Measurements from ENCODE around the gene PTPRD. TPM values are rescaled to one million over a fixed set of nuclear protein-coding genes. Genes with fewer than 3 reads are reported as not detected.
"Not testable (repeated sequence)": the region's sequence is repeated elsewhere in the genome, so short reads cannot be mapped to it uniquely, and the experiment has no call there.

The PTPRD gene
- total RNA-seq, 2 experiments from 2014 or later: not detected

DNA sequence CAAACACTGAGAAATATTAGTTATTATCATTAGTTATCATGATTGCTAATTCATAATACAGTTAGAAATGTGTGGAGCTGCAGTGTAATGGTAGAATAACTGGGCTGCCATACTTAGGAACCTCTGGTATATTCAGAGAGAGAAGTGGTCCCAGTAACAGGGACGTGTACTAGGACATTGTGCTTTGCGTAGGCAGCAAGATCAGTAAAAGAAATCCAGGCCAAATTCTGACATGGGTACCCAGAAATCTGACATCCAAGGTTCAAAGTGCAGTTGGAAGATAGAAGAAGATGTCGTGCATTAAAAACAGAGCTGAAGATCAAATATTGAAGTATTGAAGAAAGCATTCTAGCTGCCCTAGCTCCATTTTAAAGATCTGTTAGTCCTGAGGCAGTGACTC is 1652.5 kb downstream of the PTPRD start:
- ATAC-seq (no peak), DNase-seq (no peak)
- H3K4me3 Mint-ChIP-seq: no peak overlapping the region
- no peaks in the 10 kb centered on the region for H3K4me1 Mint-ChIP-seq (ENCODE audit: low read depth)
- no peak overlapping the region for H3K27ac Mint-ChIP-seq
- H3K9me3 Mint-ChIP-seq (ENCODE audit: insufficient read depth): no peaks in the 10 kb centered on the region
- CTCF ChIA-PET: no interaction called here
- POLR2A ChIA-PET: no interaction called here
- no peaks in the 10 kb centered on the region for H3K27me3 Mint-ChIP-seq (ENCODE audit: low read depth)
- no peaks in the 10 kb centered on the region for H3K36me3 Mint-ChIP-seq (ENCODE audit: low read depth)

DNA sequence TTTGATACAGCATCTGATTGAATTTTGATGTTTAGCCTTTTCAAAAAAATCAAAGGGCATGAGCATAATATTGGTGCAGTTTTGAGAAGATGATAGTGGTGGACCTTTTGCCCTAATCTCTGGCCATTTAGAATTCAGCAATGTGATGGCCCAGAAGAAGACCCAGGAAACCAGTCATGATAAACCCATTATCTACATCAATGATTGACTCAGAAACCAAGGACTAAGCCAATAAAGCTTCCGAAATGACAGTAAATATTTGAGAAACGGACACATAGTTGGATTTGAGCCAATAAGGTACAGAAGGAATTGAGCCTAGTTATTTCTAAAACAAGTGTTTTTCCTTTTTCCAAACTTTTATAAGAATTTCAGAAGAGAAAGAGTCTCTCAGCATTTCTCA is 1654.4 kb downstream of the PTPRD start:
- DNase-seq (no peak), ATAC-seq (no peak)
- ChIA-PET CTCF (no interaction called here), POLR2A (no interaction called here)
- H3K9me3 Mint-ChIP-seq (ENCODE audit: insufficient read depth): no peaks in the 10 kb centered on the region
- no peaks in the 10 kb centered on the region for H3K4me1 Mint-ChIP-seq (ENCODE audit: low read depth)
- H3K27me3 Mint-ChIP-seq (ENCODE audit: low read depth): no peaks in the 10 kb centered on the region
- H3K36me3 Mint-ChIP-seq (ENCODE audit: low read depth): no peaks in the 10 kb centered on the region
- H3K4me3 Mint-ChIP-seq: no peak overlapping the region
- no peak overlapping the region for H3K27ac Mint-ChIP-seq

DNA sequence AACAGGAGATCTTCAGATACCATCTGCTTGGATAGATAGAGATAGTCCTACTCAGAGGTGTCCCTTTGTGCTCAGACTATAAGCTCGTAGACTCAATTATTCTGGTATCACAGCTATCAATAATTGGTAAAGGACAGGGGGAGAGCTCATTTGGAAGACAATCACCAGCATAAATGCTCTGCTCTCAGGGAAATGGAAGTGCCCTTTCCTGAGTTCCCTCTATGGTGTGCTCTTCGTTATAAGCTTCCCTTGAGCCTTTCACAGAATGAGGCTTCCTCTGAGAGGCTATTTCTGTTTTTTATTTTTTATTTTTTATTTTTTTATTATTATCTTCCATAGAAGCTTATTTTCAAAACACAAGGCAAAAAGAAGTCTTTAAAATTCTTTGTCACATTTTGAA is 1657.5 kb downstream of the PTPRD start:
- no peaks in the 10 kb centered on the region for H3K9me3 Mint-ChIP-seq (ENCODE audit: insufficient read depth)
- no peak for DNase-seq
- no peaks in the 10 kb centered on the region for H3K36me3 Mint-ChIP-seq (ENCODE audit: low read depth)
- no peaks in the 10 kb centered on the region for H3K27me3 Mint-ChIP-seq (ENCODE audit: low read depth)
- CTCF ChIA-PET: no interaction called here
- POLR2A ChIA-PET: no interaction called here
- H3K4me1 Mint-ChIP-seq (ENCODE audit: low read depth): no peaks in the 10 kb centered on the region
- H3K4me3 Mint-ChIP-seq: no peak overlapping the region
- ATAC-seq: no peak
- no peak overlapping the region for H3K27ac Mint-ChIP-seq

DNA sequence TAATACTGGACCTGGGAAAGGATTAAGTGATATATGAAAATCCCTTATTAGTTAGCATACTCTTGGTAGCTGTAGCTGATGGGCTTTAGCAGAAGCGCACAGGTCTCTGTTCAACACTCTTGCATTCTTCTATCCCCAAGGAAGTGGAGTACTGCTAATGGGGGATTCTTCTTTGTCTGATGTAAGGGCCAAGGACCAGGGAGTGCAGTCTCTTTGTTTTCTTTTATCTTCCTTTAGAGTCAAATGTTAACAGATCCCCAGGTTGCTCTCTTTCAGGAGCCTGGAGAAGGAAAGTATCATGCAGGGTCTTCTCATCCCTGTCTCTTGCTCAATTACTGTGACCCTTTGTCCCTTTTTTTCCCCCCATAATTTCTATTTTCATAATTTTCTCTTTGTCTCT is 1666.3 kb downstream of the PTPRD start:
- no peaks in the 10 kb centered on the region for H3K27me3 Mint-ChIP-seq (ENCODE audit: low read depth)
- no peak for ATAC-seq
- H3K4me1 Mint-ChIP-seq (ENCODE audit: low read depth): no peaks in the 10 kb centered on the region
- H3K4me3 Mint-ChIP-seq: no peak overlapping the region
- ChIA-PET POLR2A (no interaction called here), CTCF (no interaction called here)
- H3K36me3 Mint-ChIP-seq (ENCODE audit: low read depth): no peaks in the 10 kb centered on the region
- DNase-seq: no peak
- H3K27ac Mint-ChIP-seq: no peak overlapping the region
- no peaks in the 10 kb centered on the region for H3K9me3 Mint-ChIP-seq (ENCODE audit: insufficient read depth)

DNA sequence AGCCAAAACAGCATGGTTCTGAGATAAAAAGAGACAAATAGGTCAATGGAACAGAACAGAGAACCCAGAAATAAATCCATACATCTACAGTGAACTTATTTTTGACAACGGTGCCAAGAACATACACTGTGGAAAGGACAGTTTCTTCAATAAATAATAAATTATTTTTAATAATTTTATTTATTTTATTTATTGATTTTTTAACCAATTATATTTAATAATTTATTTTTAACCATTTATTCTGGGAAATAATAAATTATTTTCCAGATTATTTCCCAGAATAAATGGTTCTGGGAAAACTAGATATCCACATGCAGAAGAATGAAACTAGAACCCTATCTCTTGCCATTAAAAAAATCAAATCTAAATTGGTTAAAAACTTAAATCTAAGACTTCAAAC is 1669.4 kb downstream of the PTPRD start:
- DNase-seq (no peak), ATAC-seq (no peak)
- H3K4me3 Mint-ChIP-seq: no peak overlapping the region
- CTCF ChIA-PET: no interaction called here
- no peak overlapping the region for H3K27ac Mint-ChIP-seq
- no peaks in the 10 kb centered on the region for H3K36me3 Mint-ChIP-seq (ENCODE audit: low read depth)
- no peaks in the 10 kb centered on the region for H3K9me3 Mint-ChIP-seq (ENCODE audit: insufficient read depth)
- POLR2A ChIA-PET: no interaction called here
- H3K27me3 Mint-ChIP-seq (ENCODE audit: low read depth): no peaks in the 10 kb centered on the region
- H3K4me1 Mint-ChIP-seq (ENCODE audit: low read depth): no peaks in the 10 kb centered on the region

DNA sequence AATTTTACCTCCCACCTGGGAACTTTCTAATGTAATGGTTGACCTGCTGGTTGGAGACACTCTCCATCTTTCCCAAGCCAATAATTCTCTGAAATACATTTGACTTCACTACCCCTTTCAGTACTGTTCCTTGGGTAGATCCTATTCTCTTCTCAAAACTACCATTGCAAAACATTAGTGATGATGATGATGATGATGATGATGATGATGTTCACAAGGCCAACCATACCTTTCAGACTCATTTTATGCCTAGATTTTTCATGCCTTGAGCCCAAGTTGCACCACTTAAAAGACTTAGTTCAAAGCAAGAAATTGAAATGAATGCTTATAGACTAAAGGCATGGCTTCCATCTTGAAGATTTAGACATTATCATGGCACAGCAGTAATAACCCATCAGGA is 1672.2 kb downstream of the PTPRD start:
- DNase-seq (no peak), ATAC-seq (no peak)
- H3K36me3 Mint-ChIP-seq (ENCODE audit: low read depth): no peaks in the 10 kb centered on the region
- CTCF ChIA-PET: no interaction called here
- H3K4me3 Mint-ChIP-seq: no peak overlapping the region
- no peaks in the 10 kb centered on the region for H3K4me1 Mint-ChIP-seq (ENCODE audit: low read depth)
- POLR2A ChIA-PET: no interaction called here
- H3K27ac Mint-ChIP-seq: no peak overlapping the region
- H3K9me3 Mint-ChIP-seq (ENCODE audit: insufficient read depth): no peaks in the 10 kb centered on the region
- no peaks in the 10 kb centered on the region for H3K27me3 Mint-ChIP-seq (ENCODE audit: low read depth)

DNA sequence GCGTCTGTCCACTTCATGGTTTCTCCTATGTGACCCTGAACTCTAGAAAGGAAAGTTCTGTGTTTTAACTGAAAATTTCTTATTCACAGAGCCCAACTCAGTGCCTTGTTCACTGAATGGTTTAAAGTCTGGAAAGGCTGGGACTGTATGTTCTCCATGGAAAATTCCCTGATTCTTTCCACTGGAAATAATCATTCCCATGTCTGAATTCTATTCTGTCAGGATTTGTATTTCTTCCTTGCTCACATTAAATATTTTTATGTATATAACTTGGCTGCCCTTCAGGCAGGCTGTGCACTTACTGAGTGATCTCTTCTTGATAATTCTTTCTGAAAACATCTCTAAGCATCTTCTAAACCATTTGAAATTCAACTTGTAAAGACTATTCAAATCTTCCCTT is 1686.3 kb downstream of the PTPRD start:
- DNase-seq (no peak), ATAC-seq (no peak)
- H3K36me3 Mint-ChIP-seq (ENCODE audit: low read depth): no peaks in the 10 kb centered on the region
- ChIA-PET CTCF (no interaction called here), POLR2A (no interaction called here)
- no peaks in the 10 kb centered on the region for H3K9me3 Mint-ChIP-seq (ENCODE audit: insufficient read depth)
- no peaks in the 10 kb centered on the region for H3K27me3 Mint-ChIP-seq (ENCODE audit: low read depth)
- no peak overlapping the region for H3K27ac Mint-ChIP-seq
- no peak overlapping the region for H3K4me3 Mint-ChIP-seq
- no peaks in the 10 kb centered on the region for H3K4me1 Mint-ChIP-seq (ENCODE audit: low read depth)

DNA sequence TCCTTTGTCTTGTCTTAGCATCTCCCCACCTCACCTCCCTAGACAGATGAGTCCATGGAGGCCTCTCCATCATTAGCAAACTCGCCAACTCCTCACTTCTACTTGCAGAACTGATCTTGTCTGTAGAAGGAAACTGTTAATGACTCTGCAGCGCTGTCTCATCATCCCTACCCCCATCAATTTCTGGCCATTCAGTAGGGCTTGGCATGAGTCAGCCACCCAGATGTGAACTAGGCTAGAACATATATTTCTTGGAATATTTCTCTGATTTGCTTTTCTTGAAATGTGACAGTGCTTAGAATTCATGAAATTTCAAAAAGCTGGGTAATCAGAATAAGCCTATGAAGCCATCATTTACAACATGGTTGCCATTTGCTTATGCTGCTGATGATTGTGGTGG is 1688.2 kb downstream of the PTPRD start:
- Mint-ChIP-seq H3K4me1 (ENCODE audit: low read depth) (no peaks in the 10 kb centered on the region), H3K27me3 (ENCODE audit: low read depth) (no peaks in the 10 kb centered on the region), H3K27ac (no peak overlapping the region), H3K4me3 (no peak overlapping the region), H3K36me3 (ENCODE audit: low read depth) (no peaks in the 10 kb centered on the region), H3K9me3 (ENCODE audit: insufficient read depth) (no peaks in the 10 kb centered on the region)
- ChIA-PET POLR2A (no interaction called here), CTCF (no interaction called here)
- no peak for DNase-seq
- no peak for ATAC-seq

DNA sequence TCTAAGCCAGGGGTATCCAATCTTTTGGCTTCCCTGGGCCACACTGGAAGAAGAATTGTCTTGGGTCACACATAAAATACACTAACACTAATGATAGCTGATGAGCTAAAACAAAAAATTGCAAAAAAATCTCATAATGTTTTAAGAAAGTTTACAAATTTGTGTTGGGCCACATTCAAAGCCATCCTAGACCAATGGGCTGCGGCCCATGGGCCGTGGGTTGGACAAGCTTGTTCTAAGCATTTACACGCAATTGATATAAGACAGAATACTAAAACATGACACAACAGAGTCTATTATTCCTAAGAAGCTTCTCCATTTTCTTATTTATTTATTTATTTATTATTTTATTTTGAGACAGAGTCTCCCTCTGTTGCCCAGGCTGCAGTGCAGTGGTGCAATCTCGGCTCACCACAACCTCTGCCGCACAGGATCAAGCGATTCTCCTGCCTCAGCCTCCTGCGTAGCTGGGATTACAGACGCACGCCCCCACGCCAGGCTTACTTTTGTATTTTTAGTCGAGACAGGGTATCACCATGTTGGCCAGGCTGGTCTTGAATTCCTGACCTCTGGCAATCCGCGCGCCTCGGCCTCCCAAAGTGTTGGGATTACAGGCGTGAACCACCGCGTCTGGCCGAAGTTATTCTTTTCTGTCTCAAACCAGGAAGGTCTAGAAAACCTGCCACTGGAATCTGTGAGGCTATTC is 1692.2 kb downstream of the PTPRD start:
- H3K9me3 Mint-ChIP-seq (ENCODE audit: insufficient read depth); H3K27me3 Mint-ChIP-seq (ENCODE audit: low read depth); DNase-seq; H3K27ac Mint-ChIP-seq; CTCF ChIA-PET; ATAC-seq; H3K4me1 Mint-ChIP-seq (ENCODE audit: low read depth); H3K4me3 Mint-ChIP-seq; POLR2A ChIA-PET; H3K36me3 Mint-ChIP-seq (ENCODE audit: low read depth): not testable (repeated sequence)

DNA sequence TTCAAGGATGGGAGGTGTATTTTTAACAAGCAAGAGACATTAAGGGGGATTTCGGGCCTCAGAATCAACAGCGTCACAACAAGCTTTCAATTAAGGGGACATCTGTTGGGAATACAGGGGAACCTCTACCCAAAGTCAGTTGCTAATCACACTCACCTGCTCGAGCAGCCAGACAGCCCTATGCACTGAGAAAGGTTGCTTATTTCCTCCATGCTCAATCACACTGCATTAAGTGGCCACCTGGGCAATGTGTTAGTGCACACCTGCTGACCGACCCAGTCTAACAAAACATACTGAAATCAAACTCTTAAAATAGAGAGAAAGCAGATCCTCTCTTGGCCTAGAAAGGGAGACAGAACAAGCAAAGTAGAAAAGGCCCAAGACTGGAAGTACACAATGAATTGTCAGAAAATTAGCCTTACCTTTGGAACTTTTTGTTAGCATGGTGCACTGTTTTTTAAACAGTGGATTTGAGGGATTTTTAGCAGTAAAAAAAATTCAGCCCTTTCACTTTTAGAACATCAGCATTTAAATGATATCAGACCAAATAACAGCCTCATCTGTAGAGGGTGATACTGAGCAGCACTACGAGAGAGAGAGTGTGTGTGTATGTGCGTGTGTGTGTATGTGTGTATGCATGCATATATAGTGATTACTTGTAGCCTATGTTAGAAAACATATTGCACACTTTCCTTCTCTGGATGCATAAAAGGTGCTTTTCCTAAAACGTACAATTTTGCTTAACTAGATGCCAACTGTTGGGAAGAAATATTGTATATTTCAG is 1694.7 kb downstream of the PTPRD start:
- Mint-ChIP-seq H3K4me1 (ENCODE audit: low read depth) (no peaks in the 10 kb centered on the region), H3K9me3 (ENCODE audit: insufficient read depth) (no peaks in the 10 kb centered on the region), H3K4me3 (no peak overlapping the region), H3K27me3 (ENCODE audit: low read depth) (no peaks in the 10 kb centered on the region), H3K27ac (no peak overlapping the region), H3K36me3 (ENCODE audit: low read depth) (no peaks in the 10 kb centered on the region)
- POLR2A ChIA-PET: no interaction called here
- ATAC-seq (no peak), DNase-seq (no peak)
- CTCF ChIA-PET: no interaction called here

DNA sequence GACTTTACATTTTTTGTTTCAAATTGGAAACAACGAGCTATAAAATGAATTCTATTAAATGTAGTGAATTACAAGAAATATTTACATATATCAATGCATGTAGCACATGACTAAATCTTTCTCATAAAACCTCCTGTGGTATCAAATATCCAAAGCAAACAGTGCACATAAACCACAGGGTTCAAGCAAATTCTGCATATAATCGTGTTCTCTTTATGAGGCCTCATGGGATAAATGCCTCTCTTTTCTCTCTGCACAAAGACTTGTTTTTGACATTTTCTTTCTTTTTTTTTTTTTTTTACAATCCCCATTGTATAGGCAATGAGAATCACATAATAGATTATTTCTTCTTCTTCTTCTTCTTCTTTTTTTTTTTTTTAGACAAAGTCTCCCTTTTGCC is 1696.0 kb downstream of the PTPRD start:
- H3K27me3 Mint-ChIP-seq (ENCODE audit: low read depth): no peaks in the 10 kb centered on the region
- POLR2A ChIA-PET: no interaction called here
- H3K9me3 Mint-ChIP-seq (ENCODE audit: insufficient read depth): no peaks in the 10 kb centered on the region
- ATAC-seq: no peak
- CTCF ChIA-PET: no interaction called here
- H3K27ac Mint-ChIP-seq: no peak overlapping the region
- H3K36me3 Mint-ChIP-seq (ENCODE audit: low read depth): no peaks in the 10 kb centered on the region
- H3K4me1 Mint-ChIP-seq (ENCODE audit: low read depth): no peaks in the 10 kb centered on the region
- no peak overlapping the region for H3K4me3 Mint-ChIP-seq
- DNase-seq: no peak

DNA sequence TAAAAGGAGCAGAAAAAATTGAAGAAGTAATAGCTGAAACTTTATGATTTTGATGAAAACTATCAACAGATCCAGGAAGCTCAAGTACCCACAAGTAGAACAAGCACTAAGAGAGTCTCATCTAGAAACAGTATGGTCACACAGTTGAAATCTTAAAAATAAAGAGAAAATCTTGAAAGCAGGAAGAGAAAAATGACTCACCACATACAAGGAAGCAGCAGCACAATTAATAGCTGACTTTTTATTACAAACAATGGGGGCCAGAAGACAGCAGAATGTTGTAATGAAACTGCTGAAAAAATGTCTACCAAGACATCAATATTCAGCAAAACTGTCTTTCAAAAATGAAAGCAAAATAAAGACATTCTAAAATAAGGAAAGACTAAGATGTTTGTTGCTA is 1704.9 kb downstream of the PTPRD start:
- Mint-ChIP-seq H3K36me3 (ENCODE audit: low read depth) (no peaks in the 10 kb centered on the region), H3K9me3 (ENCODE audit: insufficient read depth) (no peaks in the 10 kb centered on the region), H3K4me3 (no peak overlapping the region), H3K27ac (no peak overlapping the region), H3K4me1 (ENCODE audit: low read depth) (no peaks in the 10 kb centered on the region), H3K27me3 (ENCODE audit: low read depth) (no peaks in the 10 kb centered on the region)
- ChIA-PET CTCF (no interaction called here), POLR2A (no interaction called here)
- no peak for DNase-seq
- no peak for ATAC-seq

DNA sequence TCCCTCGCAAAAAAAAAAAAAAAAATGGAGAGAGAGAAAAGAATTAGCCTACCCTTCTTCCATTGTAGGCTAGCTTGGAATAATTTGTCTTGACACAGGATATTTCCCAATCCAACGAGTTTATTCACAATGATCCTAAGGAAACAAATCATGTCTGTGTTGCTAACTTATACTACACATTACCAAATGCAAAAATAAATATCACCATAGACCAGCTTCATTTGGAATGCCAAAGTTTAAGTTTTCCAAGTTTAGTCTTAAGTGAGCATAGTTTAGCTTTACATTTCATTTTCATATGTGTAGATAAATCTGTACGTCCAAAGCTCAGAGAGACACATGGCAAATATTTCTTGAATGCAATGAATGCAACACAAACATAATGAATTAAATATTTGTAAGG is 1707.1 kb downstream of the PTPRD start:
- DNase-seq (no peak), ATAC-seq (no peak)
- no peaks in the 10 kb centered on the region for H3K27me3 Mint-ChIP-seq (ENCODE audit: low read depth)
- H3K4me1 Mint-ChIP-seq (ENCODE audit: low read depth): no peaks in the 10 kb centered on the region
- no peak overlapping the region for H3K27ac Mint-ChIP-seq
- POLR2A ChIA-PET: no interaction called here
- no peaks in the 10 kb centered on the region for H3K36me3 Mint-ChIP-seq (ENCODE audit: low read depth)
- no peaks in the 10 kb centered on the region for H3K9me3 Mint-ChIP-seq (ENCODE audit: insufficient read depth)
- CTCF ChIA-PET: no interaction called here
- no peak overlapping the region for H3K4me3 Mint-ChIP-seq

Measured in activated CD8-positive, alpha-beta T cell treated with anti-CD3 and anti-CD28 coated beads, Interleukin-2, amount 10 ng/mL, durations not matched to agents 7 days and 5 days (primary cell).